T-helper 2 cell treated with Interferon-gamma antibody and Interleukin-4, amounts not matched to agents 100 ng/mL and 5 ng/mL, for 36 hours (primary cell): ENCODE data around the gene TCL1A. TPM values are rescaled to one million over a fixed set of nuclear protein-coding genes. Genes with fewer than 3 reads are reported as not detected.
"Not testable (repeated sequence)": the region's sequence is repeated elsewhere in the genome, so short reads cannot be mapped to it uniquely, and the experiment has no call there.

Source experiments
- intact Hi-C: fragments of 100-400 bp; cut with micrococcal nuclease; formaldehyde crosslinking; loops from one replicate; pipeline ENCODE4 v1.15.1; 2023
- total RNA-seq: library from RNA; stranded (reverse); gene quantifications from 2 replicates; pipeline ENCODE4 v1.2.3, GENCODE V29; 2022

Gene TCL1A
- total RNA-seq, 1 donor from 2014 or later = not detected

DNA sequence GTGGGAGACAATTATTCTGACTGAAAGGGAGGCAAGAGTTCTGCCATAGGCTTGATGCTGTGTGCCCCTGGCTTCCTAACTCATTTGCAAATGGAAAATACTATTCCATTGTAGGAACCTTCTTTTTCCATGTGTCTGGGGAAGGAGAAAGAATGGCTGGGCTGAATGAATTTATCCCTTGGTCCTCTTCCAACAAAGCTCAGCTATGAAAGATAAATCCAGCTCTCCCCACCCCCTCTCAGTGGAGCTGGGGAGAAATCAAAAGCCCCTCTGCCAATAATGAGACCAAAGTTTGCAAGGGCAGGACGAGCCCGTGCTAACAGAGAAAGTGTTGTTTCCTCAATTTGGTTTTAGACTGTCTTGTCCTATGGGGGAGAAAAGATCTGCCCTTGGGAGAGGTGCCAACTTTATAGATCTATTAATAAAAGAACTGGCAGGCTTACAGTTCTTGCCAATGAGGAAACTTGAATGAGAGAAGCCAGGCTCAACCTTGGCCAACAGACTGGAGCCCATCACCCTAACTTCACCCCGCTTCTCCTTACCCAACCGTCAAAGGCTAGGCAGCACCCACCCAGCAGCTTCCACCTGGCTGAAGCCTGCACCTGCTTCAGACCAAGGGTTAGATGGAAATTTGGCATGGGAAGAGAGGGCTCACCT, 36.6 kb downstream of the TCL1A start:
- intact Hi-C loops = no loop called here

DNA sequence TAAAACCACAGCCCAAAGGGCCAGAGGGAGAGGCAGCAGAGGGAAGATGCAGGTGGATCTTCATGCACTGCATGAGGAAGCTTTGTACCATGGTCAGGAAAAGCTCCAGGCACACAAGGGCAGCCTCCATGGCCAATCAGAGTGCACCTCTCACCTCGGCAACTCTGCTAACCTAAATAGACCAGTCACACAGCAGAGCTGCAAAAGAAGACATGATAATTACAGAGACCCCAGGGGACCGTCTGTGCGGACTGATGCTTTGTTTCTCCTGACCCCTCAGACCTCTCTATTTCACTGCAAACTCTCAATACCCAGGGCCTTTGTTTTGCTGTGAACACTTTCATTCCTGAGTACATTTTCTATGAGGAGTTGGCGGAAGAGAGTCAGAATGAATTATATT, 38.4 kb downstream of the TCL1A start:
- intact Hi-C loops = no loop called here

DNA sequence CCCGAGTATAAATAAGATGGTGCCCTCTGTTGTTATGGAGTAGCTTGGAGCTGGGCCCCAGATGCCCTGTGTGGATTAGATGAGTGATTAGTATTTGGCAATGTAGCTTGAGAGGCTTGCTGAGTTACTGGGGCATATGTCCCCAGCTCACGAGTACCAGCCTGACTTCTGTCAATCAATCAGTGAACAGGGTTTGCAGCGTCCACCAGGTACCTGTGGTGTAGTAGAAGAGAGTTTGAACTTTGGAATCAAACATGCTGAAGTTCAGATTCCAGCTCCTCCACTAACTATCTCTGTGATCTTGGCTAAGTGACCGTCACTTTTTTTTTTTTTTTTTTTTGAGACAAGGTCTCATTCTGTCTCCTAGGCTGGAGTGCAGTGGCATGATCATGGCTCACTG, 39.3 kb downstream of the TCL1A start:
- intact Hi-C loops = no loop called here

DNA sequence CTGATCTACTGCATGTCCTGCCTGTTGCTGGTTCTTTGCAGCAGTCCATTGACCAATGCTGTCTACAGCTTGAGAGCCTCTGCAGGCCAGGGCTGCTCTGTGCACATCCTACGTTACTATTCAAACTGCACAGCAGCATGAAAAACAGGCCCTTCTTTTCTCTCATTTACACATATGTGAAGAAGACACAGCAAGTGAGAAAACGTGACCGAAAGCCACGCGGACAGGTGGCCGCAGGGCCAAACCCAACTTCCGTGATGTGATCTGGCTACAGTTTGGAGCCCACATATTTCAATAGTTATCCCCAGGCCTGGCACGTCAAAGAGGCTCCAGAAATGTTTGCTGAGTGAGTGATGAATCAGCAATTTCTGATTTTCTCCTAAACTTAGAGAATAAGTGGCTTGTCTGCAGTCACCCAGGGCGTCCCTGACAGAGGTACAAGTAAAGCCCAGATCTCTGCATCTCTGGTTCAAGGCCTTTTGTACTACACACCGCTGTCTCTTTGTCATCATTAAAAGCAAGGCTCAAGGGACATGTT, 45.6 kb downstream of the TCL1A start:
- intact Hi-C loops = no loop called here

DNA sequence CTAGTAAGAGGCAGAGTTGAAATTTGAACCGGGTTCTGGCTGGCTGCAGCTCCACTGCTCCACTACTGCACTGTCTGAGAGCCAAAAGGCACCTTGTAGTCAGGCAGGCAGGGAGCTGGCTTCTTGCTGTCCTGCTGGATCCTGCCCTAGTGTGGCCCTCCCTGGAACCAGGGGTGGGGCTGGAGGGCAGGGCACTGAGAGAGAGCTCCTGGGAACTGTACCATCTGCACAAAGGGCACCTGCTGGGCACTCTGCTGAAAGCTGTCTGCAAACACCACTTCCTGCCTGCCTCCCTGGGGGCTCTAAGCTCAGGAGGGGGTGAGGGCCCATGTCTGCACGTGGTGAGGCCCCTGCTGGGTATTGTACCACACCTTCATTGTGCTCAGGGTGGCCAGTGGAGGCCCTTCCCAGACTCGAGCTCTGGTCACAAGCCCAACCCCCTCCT, 46.7 kb downstream of the TCL1A start:
- intact Hi-C loops = no loop called here

DNA sequence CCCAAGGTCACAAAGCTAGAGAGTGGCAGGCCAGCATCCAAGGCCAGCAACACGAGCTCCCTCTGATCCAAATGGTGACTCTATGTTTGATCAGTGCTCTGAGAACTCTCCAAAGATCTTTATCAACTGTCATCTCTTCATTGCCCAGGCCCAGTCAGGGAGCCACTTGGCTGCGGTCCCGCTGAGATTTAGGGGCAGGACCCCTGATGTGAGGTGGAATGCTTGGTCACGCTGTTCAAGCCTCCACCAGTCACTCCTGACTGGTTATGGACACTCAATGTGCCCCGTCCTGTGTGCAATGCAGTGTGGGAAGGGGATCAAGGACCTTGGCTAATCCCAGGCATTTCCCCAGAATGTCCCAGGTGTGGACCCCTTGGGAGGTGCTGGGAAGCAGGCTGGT, 47.5 kb downstream of the TCL1A start:
- intact Hi-C loops = no loop called here

DNA sequence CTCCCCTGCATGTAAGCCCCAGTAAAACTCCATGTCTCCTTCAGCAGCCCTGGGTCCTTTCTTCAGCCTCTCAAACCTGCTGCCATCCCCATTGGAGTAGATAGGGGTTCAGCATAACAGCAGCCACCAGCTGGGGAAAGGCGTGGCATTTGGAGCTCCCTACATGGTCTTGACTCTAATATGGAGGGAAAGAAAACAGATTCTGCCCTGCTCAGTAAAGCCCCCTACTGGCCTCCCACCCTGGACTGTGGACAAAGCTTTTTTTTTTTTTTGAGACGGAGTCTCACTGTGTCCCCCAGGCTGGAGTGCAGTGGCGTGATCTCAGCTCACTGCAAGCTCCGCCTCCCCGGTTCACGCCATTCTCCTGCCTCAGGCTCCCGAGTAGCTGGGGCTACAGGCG, 48.4 kb downstream of the TCL1A start:
- intact Hi-C loops = not testable (repeated sequence)

DNA sequence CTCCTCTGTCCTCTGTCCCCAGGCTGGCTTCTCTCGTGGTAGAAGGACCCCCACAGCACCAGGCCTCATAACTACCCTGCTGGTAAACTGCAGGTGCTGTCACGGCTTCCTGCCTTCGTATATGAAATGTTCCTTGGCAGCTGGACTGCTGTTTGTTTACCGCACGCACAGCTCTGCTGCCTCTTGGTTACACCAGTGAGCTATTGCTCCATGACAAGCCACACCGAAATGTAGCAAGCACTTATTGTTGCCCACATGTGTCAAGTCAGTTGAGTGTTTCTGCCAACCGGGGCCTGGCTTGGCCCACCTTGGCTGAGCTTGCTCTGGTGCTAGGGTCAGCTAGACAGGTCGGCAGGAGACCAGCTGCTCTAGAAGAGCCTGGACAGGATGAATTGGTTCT, 49.4 kb downstream of the TCL1A start:
- intact Hi-C loops = no loop called here

DNA sequence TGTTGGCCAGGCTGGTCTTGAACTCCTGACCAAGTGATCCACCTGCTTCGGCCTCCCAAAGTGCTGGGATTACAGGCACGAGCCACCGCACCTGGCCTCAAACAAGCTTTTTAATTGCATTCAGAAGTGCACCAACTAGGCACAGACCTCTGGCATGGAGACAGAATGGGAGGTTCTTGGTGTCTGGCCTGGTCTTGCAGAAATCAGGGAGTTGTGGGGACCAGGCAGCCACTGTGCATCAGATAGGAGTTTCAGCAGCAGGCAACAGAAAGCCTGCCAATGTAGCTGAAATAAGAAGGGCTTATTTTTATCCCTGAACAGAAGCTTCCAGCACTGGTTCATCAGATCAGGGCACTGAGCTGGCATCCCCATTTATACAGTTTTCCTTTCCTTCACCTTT, 49.9 kb downstream of the TCL1A start:
- intact Hi-C loops = no loop called here

- intact Hi-C loops = no loop called here
These were observed 50.6 kb downstream of the TCL1A start for GRCh38 chr14:95663226-95663797.

DNA sequence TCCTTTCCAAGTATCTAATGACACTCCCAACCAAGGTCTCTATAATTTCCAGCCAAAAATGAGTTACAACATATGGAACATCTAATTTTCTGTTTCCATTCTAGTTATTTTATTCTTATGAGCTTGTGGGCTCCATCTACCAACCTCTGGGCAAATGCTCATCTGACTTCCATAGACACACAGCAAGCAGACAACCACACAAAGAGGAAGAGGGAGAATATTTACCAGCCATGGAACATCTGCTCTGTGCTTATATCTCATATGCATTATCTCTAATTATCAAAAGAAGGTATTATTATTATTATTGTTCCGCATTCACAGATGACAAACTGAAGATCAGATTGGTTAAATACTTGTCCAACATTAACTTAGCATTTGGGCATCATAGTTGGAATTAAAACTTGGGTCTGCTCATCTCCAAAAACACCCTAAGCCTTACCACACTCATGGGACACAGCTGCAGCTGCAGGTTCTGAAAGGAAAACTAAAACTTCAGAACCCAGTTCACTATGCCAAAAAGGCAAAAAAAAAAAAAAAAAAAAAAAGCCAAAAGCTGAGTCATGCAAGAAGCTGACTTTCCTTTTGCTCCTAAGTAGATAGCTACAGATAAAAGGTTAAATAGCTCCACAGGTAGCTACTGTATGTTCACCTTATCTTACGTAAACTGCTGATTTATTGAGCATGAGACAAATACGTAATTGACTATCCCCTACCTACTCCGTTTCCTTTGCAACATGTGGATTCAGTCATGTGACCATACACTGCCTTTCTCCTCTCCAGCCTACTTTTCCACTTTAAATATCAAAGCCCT, 51.3 kb downstream of the TCL1A start:
- intact Hi-C loops = no loop called here

DNA sequence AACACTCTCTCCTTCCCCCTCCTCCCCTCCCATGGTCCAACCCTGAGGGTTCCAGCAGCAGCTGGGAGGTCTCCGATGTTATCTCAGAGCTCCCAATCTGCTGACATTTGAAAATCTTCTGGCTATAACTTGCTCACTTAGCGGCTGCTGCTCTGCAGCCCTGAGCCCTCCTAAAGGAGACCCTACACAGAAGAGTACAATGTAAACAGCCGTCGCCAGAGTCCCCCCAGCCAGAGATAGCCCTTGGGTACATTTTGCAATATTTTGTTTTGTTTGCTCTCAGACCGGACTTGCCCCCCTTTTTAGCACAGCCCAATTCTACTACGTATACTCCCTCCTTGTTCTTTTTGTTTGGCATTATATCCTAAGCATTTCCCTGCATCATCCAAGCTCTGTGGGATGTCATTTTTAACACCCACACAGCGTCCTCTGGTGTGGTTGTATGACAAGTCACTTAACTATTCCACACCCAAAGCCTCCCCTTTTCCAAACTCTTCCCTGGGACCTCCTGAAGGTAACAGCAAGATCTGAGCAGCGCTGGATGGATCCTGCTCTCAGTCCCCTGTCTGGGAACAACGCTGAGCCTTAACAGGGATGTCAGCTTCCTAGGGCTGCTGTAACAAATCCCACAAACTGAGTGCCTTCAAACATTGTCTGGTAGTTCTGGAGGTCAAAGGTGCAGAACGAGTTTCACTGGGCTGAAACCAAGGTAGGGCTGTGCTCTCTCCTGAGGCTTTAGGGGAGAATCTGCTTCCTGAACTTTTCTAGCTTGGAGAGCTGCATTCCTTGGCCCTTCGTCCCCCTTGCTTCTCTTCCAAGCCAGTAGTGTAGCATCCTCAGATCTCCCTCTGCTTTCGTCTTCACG, 53.0 kb downstream of the TCL1A start:
- intact Hi-C loops = no loop called here

- intact Hi-C loops = no loop called here
These were observed 53.9 kb downstream of the TCL1A start for GRCh38 chr14:95659990-95660385.

Other genes with a start within 250 kb of the TCL1A start
- 51.8 and 52.8 TPM in 2 replicates for gene SYNE3, start 197.5 kb downstream of the TCL1A start, total RNA-seq
- 37.3 and 39.1 TPM in 2 replicates for gene GLRX5, start 179.1 kb downstream of the TCL1A start, total RNA-seq
- not detected in 2 replicates for gene TCL1B, start 27.7 kb downstream of the TCL1A start, total RNA-seq
- not detected in 2 replicates for gene TUNAR, start 162.7 kb upstream of the TCL1A start, total RNA-seq